Activated CD4-positive, CD25-positive, alpha-beta regulatory T cell (primary cell): ENCODE data around the gene EPRS1.
A peak's percentile ranks its signal among the peaks of the same experiment; 100 is the strongest.
"Not testable (repeated sequence)": the region's sequence is repeated elsewhere in the genome, so short reads cannot be mapped to it uniquely, and the experiment has no call there.

ENCODE experiments used
- DNase-seq, 4 experiments: peaks; one replicate each; lab custom pipeline; 2025; lab: John Stamatoyannopoulos, UW

Gene EPRS1

GRCh38 chr1:220046052-220046930 lies at the start of gene EPRS1:
EPRS1 (minus strand) TSS chr1:220046505; CDS start chr1:220046388, 117 bp downstream.
- DNase-seq = peak; percentile 73 to 90 (median 82)

GRCh38 chr1:220094016-220094911 lies 48.0 kb upstream of the EPRS1 start, which contains the start of gene IARS2:
IARS2 (plus strand) TSS chr1:220094132; CDS start chr1:220094217, 85 bp downstream.
- DNase-seq = peak; percentile 84 to 90 (median 88)

GRCh38 chr1:220093361-220094015 lies 47.2 kb upstream of the EPRS1 start:
- no peak for DNase-seq

GRCh38 chr1:220092694-220093093 lies 46.4 kb upstream of the EPRS1 start:
- no peak for DNase-seq

GRCh38 chr1:220089650-220090556 lies 43.6 kb upstream of the EPRS1 start, which contains the start of gene BPNT1:
BPNT1 (minus strand) TSS chr1:220089788; CDS start chr1:220079846, 9,942 bp downstream.
- DNase-seq = peak; percentile 88 to 99 (median 90)

- not testable (repeated sequence) for DNase-seq
Observed at GRCh38 chr1:220086261-220086686, 40.0 kb upstream of the EPRS1 start.

- DNase-seq = no peak
Observed at GRCh38 chr1:220084460-220084859, 38.2 kb upstream of the EPRS1 start.

- DNase-seq = no peak
Observed at GRCh38 chr1:220077887-220078286, 31.6 kb upstream of the EPRS1 start.

GRCh38 chr1:220076861-220077762 lies 30.8 kb upstream of the EPRS1 start:
- no peak for DNase-seq

- no peak for DNase-seq
Observed at GRCh38 chr1:220067269-220068204, 21.2 kb upstream of the EPRS1 start.

GRCh38 chr1:220062629-220063028 lies 16.3 kb upstream of the EPRS1 start:
- DNase-seq = no peak

- no peak for DNase-seq
Observed at GRCh38 chr1:220060876-220061275, 14.6 kb upstream of the EPRS1 start.

GRCh38 chr1:220056374-220056773 lies 10.1 kb upstream of the EPRS1 start:
- DNase-seq = no peak

- no peak for DNase-seq
Observed at GRCh38 chr1:220045356-220046051, 801 bp downstream of the EPRS1 start.

GRCh38 chr1:220044678-220045355 lies 1.5 kb downstream of the EPRS1 start:
- DNase-seq = no peak

- no peak for DNase-seq
Observed at GRCh38 chr1:220043646-220044045, 2.7 kb downstream of the EPRS1 start.

- DNase-seq = no peak
Observed at GRCh38 chr1:220040028-220040596, 6.2 kb downstream of the EPRS1 start.
